ENCODE results near the gene POLL.

GRCh38 chr10:101564490-101564991 lies 23.5 kb downstream of the POLL start:
- TF ChIP-seq, protein P1, sequence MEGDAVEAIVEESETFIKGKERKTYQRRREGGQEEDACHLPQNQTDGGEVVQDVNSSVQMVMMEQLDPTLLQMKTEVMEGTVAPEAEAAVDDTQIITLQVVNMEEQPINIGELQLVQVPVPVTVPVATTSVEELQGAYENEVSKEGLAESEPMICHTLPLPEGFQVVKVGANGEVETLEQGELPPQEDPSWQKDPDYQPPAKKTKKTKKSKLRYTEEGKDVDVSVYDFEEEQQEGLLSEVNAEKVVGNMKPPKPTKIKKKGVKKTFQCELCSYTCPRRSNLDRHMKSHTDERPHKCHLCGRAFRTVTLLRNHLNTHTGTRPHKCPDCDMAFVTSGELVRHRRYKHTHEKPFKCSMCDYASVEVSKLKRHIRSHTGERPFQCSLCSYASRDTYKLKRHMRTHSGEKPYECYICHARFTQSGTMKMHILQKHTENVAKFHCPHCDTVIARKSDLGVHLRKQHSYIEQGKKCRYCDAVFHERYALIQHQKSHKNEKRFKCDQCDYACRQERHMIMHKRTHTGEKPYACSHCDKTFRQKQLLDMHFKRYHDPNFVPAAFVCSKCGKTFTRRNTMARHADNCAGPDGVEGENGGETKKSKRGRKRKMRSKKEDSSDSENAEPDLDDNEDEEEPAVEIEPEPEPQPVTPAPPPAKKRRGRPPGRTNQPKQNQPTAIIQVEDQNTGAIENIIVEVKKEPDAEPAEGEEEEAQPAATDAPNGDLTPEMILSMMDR (IDR thresholded peaks at IDR 0.05) = no peak
- TF ChIP-seq POLR2A (IDR thresholded peaks at IDR 0.05; ENCODE audit: low read depth) (no peak), EP300 (IDR thresholded peaks at IDR 0.05) (no peak), POLR2AphosphoS5 (IDR thresholded peaks at IDR 0.05) (no peak)
